ENCODE measurements around the gene KYNU.

KYNU gene

GRCh38 chr2:142965443-142965842 is 88.0 kb downstream of the KYNU start:
- DNase-seq (ENCODE audit: low spot score) = no peak

DNA sequence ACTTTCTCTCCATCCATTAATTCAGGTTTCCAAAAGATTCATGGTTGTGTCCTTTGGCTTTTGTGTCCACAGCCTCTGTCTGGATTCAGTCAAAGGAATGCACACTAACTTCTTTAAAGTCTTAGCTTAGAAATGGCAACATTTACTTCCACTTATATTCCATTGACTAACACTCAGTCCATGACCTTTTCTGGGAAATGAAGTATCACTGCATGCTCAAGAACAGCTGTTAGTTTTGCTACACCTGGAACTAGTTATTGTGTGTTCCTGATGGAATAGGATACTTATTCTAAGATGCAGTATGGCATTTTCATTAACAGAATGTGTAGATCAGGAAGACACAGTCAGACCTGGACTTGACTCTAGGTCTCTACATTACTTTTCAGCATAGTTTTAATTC is 88.8 kb downstream of the KYNU start:
- no peak for DNase-seq (ENCODE audit: low spot score)

DNA sequence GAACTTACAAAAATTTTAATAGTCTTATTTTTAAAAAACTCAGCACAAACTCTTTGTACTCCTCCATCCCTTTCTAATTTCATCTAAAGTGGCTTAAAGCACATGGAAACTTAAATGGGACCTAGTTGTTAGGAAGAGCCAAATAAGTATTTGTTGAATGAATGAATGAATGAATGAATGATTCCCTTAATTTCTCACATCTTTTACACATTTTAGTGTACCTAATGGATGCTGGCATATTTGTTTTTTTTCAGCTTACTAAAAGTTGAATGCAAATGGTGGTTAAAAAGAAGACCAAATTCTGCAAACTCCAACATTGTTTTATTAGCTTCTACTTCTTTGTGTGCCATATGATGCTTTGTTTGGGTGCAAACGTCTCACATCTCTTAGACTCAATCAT is 89.6 kb downstream of the KYNU start:
- DNase-seq (ENCODE audit: low spot score) = no peak

GRCh38 chr2:142973160-142973821 is 95.8 kb downstream of the KYNU start:
- no peak for DNase-seq (ENCODE audit: low spot score)

GRCh38 chr2:142973822-142974207 is 96.4 kb downstream of the KYNU start:
- no peak for DNase-seq (ENCODE audit: low spot score)

- DNase-seq (ENCODE audit: low spot score) = no peak
These were observed 97.0 kb downstream of the KYNU start for GRCh38 chr2:142974288-142975024.

- DNase-seq (ENCODE audit: low spot score) = no peak
These were observed 97.8 kb downstream of the KYNU start for GRCh38 chr2:142975239-142975638.

- peak; percentile 14 for DNase-seq (ENCODE audit: low spot score)
These were observed 103.0 kb downstream of the KYNU start for GRCh38 chr2:142980246-142981068.

- no peak for DNase-seq (ENCODE audit: low spot score)
These were observed 103.6 kb downstream of the KYNU start for GRCh38 chr2:142981069-142981378.

DNA sequence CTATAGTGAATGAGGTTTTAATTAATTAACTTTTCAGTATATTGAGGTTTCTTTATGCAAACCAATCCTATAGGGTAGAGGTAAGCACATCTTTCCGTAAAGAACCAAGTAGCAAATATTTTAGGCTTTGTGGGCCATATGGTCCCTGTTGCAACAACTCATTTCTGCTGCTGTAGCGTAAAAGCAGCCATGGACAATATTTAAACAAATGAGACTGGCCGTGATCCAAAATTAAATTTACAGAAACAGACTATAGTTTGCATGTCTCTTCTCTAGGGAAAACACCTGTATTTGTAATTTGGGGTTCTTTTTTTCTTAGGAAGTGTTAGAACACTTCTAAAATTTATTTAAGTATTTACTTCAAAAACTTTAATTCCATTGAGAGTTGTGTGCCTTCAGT is 104.3 kb downstream of the KYNU start:
- no peak for DNase-seq (ENCODE audit: low spot score)

GRCh38 chr2:142983174-142983573 is 105.7 kb downstream of the KYNU start:
- no peak for DNase-seq (ENCODE audit: low spot score)

DNA sequence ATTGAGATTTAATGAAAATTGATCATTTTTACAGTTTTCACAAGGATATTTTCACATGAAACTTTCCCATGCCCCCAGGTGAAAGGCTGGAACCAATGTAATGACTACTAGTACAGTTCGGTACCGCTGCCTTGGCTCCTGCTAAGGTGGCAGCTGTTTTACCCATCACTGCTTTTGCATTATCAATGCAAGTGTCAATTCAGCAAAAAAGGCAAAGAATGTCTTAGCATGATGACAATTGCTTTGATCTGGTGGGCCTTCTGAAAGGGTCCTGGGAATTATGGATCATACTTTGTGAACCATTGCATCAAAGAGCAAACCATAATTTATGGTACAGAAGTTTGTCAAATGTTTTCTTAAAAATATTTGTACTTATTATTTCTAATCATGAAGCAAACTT is 107.2 kb downstream of the KYNU start:
- DNase-seq (ENCODE audit: low spot score) = no peak

DNA sequence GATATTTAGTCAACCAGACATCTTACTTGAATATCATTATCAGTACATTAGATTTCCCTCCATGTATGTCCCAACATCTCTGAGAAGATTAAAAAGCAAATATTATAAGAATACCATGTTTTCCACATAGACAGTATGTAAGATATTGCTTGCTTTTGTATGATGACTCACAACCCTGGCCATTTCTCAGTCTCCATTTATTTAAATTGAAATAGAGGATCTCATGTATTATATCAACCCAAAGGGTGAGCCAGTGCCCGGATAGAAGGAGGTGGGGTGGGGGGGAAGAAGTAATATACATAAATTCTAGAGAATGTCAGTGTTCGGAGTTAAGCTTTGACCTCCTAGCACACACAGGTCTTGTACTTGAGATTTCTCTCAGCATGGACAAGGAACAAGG is 109.6 kb downstream of the KYNU start:
- no peak for DNase-seq (ENCODE audit: low spot score)

DNA sequence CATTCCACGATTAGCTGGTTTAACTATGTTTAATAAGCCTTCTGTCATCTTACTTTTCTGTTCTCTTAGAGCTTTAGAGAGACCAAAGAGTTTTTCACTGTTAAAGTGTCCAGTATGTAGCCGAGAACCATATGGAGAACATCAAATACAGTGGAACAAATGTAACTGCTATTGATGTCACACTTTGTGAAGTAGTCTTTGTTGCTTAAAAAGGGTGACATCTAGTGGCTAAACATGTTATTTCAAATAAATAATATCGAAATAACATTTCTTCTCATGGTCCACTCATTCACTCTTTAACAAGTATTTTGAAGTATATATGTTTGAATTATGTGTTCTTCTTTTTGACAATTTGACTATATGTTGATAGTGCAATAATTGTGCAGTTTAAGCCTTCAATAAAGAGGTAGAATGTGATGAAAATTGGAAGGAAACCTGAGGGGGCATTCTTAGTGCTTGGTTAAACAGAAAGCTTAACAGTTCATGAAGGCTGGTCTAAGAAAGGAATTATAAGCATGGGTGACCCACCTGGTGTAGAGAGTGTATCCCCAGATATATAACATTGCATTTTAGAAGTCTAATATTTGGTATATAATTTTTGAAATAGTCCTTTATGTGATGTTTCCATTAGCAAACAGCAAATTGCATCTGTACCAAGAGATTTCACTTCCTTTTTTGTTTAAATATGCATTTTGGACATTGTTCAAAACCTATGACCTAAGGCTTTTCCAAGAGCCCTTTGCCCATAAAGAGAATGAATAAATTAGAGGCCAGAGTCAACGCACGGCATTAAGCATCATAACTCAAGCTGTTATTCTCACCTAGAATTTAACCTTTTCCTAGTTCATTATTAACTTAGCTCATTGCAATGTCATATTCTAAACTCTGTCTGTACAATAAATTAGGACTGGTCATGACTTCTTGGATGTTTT is 112.1 kb downstream of the KYNU start:
- peak; percentile 15 for DNase-seq (ENCODE audit: low spot score)

- DNase-seq (ENCODE audit: low spot score) = no peak
These were observed 113.8 kb downstream of the KYNU start for GRCh38 chr2:142991295-142991694.

DNA sequence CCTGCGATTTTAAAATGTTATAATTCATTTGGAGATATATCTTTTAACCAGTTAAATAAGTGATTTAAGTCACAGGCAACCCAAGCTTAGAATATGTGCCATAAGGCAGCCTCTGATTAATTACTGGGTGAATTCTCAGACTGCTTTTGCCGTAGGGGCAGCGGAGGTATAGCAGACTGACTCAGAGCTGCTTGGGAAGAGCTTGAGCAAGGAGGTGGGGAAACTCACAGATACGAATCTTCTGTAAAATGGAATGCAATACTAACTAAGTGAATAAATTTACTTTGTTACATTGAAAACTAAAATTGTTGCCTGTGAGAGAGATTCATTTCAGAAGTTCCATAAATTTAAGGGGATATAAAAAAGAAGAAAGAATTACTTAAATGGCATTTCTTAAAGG is 115.4 kb downstream of the KYNU start:
- DNase-seq (ENCODE audit: low spot score) = no peak

DNA sequence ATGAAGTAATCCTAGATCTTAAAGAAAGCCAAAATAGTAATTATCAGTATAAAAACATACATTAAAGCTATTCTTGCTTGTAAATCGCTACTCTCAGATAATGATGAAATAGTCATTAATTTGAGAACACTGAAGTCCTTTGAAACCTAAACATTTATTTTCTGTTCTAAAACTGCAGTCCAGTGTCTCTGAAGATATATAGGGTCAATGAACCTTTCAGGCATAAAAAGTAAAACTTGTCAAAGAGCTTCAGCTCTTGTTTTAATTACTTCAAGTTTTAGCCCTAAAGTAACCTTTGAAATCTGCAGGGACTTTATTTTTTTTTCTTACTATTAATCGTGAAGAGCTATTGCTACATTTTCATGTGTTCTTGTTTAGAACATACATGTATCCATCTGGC is 116.3 kb downstream of the KYNU start:
- DNase-seq (ENCODE audit: low spot score) = no peak

DNA sequence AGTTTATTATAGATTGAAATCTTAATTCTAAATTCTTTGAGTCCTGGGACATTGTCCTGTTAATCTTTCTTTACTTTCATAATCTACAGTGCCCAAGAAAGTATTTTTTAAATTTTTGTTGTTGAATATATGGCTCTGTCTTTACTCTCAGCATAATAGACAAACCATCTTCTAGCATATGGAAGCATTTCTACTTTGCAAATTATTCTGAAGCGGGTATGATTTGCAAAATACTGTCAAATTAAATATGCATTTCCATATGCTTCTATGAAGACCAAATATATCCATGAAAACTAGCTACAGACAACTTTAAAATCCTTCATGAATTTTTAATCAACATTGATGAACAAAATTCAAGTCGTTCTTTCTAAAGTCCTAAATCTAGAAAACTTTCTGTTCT is 117.2 kb downstream of the KYNU start:
- DNase-seq (ENCODE audit: low spot score) = no peak

DNA sequence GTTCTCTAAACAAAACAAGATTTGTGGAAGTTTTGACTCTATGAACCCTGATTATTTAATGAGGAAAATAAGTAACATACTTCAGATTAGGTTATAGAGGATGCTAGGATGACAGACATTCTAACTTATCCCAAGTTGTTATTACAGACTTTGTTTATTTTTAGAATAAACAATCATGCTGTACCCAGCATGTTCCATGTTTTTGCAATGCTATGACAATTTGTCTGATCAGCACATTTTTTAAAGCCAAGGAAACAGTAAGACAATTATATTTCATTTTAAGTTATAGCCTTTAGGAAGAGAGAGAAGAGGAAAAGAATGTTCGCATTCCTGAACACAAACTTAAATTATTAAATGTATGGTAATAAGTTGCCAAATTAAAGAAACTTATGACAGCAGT is 119.8 kb downstream of the KYNU start:
- no peak for DNase-seq (ENCODE audit: low spot score)

DNA sequence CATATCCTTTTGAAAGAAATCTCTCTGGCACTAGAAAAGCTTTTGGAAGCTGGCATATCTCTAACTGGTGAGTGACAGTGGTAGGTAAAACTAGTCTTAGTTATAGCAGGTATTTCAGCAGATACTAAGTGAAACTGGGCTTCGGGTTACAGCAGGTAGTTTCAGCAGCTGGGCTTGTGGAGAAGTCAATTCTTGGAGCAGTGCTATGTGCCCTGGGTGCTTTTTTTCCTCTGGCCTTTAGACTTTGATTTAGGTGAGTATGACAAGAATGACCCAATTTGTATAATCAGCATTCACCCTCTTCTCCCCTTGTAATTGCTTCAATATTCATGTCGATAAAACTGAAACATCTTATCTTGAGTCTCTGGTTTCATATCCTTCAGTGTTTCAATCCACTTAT is 123.1 kb downstream of the KYNU start:
- DNase-seq (ENCODE audit: low spot score) = no peak

- DNase-seq (ENCODE audit: low spot score) = no peak
These were observed 124.0 kb downstream of the KYNU start for GRCh38 chr2:143001501-143001900.

DNA sequence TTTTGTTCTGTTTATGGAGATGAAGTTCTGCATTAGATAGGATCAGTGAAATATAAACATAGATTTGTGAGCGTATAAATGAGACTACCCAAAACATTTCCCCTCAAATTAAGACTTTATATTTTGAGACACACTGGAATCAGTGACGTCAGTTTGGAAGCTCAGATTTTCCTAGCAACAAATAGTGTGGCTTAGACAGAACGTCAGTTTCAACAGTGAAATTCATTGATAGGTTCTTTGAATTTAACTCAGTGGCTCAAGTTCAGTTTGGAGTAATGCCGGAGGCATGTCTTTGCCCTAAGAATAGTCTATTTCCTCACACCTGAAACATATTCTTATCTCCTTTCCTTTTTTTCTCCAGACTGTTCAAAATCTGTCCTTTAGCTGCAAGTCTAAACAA is 138.2 kb downstream of the KYNU start:
- DNase-seq (ENCODE audit: low spot score) = no peak

Measured in D341Med (cell line).